ENCODE results near the gene SDHD.
A peak's percentile ranks its signal among the peaks of the same experiment; 100 is the strongest.

SDHD gene

GRCh38 chr11:112114460-112114859 is 27.8 kb downstream of the SDHD start:
- no peak overlapping the region for H2BK15ac ChIP-seq (ENCODE audit: low read depth, poor library complexity, severe bottlenecking)
- no peak overlapping the region for H3K4me2 ChIP-seq (ENCODE audit: low read length, poor library complexity, severe bottlenecking)
- no peak overlapping the region for H3K4me3 ChIP-seq (ENCODE audit: insufficient read depth in 1 of 2, low read depth in 1 of 2, low read length in 2 of 2)
- no peaks in the 10 kb centered on the region for H3K27me3 ChIP-seq (ENCODE audit: control insufficient read depth in 1 of 2, insufficient read depth in 1 of 2, low read length in 2 of 2)
- no peak overlapping the region for H2BK5ac ChIP-seq (ENCODE audit: low read depth, low read length, poor library complexity, severe bottlenecking)
- H4K8ac ChIP-seq (ENCODE audit: low read length), result no peak overlapping the region
- H2BK120ac ChIP-seq (ENCODE audit: low read depth, low read length), result no peak overlapping the region
- H3K79me1 ChIP-seq (replicated peaks; ENCODE audit: low read length, poor library complexity, severe bottlenecking), result no peaks in the 10 kb centered on the region
- H3K27ac ChIP-seq (ENCODE audit: low read length, poor library complexity, severe bottlenecking), result no peak overlapping the region
- no peaks in the 10 kb centered on the region for H3K4me1 ChIP-seq (ENCODE audit: control insufficient read depth, insufficient read depth, low read depth, low read length)
- no peak overlapping the region for H3K9ac ChIP-seq (ENCODE audit: low read length)
- no peak for DNase-seq
- H2AFZ ChIP-seq (ENCODE audit: low read depth, low read length), result no peak overlapping the region
- H3K36me3 ChIP-seq (ENCODE audit: control insufficient read depth in 1 of 2, insufficient read depth in 2 of 2, low read depth in 1 of 2, low read length in 2 of 2), result no peaks in the 10 kb centered on the region
- H4K91ac ChIP-seq (ENCODE audit: low read length), result no peak overlapping the region
- H3K14ac ChIP-seq (ENCODE audit: low read length in 2 of 2), result no peak overlapping the region
- no peak overlapping the region for H2AK5ac ChIP-seq (ENCODE audit: low read length, severe bottlenecking)
- WGBS, result 96% methylated on average over 1 of the region's 2 CpGs
- no peak overlapping the region for H3K4ac ChIP-seq (ENCODE audit: low read depth in 1 of 2, low read length in 2 of 2)
- H3K18ac ChIP-seq (ENCODE audit: low read depth in 1 of 2, low read length in 2 of 2), result no peak overlapping the region
- H2BK12ac ChIP-seq (ENCODE audit: low read length in 2 of 2), result no peak overlapping the region
- no peak overlapping the region for H3K23ac ChIP-seq (ENCODE audit: low read length in 2 of 2)
- peaks cover 3% of the 10 kb centered on the region for H3K9me3 ChIP-seq (ENCODE audit: control insufficient read depth, low read length)

- Histone ChIP-seq H3K27me3 (ENCODE audit: control insufficient read depth in 1 of 2, insufficient read depth in 1 of 2, low read length in 2 of 2) (no peaks in the 10 kb centered on the region), H4K8ac (ENCODE audit: low read length) (no peak overlapping the region), H3K9ac (ENCODE audit: low read length) (no peak overlapping the region), H3K27ac (ENCODE audit: low read length, poor library complexity, severe bottlenecking) (no peak overlapping the region), H3K79me1 (replicated peaks; ENCODE audit: low read length, poor library complexity, severe bottlenecking) (no peaks in the 10 kb centered on the region), H3K9me3 (ENCODE audit: control insufficient read depth, low read length) (peaks cover 3% of the 10 kb centered on the region), H3K36me3 (ENCODE audit: control insufficient read depth in 1 of 2, insufficient read depth in 2 of 2, low read depth in 1 of 2, low read length in 2 of 2) (no peaks in the 10 kb centered on the region), H3K4me3 (ENCODE audit: insufficient read depth in 1 of 2, low read depth in 1 of 2, low read length in 2 of 2) (no peak overlapping the region), H4K91ac (ENCODE audit: low read length) (no peak overlapping the region), H3K18ac (ENCODE audit: low read depth in 1 of 2, low read length in 2 of 2) (no peak overlapping the region), H2BK15ac (ENCODE audit: low read depth, poor library complexity, severe bottlenecking) (no peak overlapping the region), H2AFZ (ENCODE audit: low read depth, low read length) (no peak overlapping the region), H3K4ac (ENCODE audit: low read depth in 1 of 2, low read length in 2 of 2) (no peak overlapping the region), H3K4me2 (ENCODE audit: low read length, poor library complexity, severe bottlenecking) (no peak overlapping the region), H3K23ac (ENCODE audit: low read length in 2 of 2) (no peak overlapping the region), H2BK12ac (ENCODE audit: low read length in 2 of 2) (no peak overlapping the region), H3K14ac (ENCODE audit: low read length in 2 of 2) (no peak overlapping the region), H2BK5ac (ENCODE audit: low read depth, low read length, poor library complexity, severe bottlenecking) (no peak overlapping the region), H3K4me1 (ENCODE audit: control insufficient read depth, insufficient read depth, low read depth, low read length) (peaks cover 1% of the 10 kb centered on the region), H2BK120ac (ENCODE audit: low read depth, low read length) (no peak overlapping the region), H2AK5ac (ENCODE audit: low read length, severe bottlenecking) (no peak overlapping the region)
- no peak for DNase-seq
- 74% methylated on average over 4 of the region's 5 CpGs for WGBS
These were observed 28.7 kb downstream of the SDHD start for GRCh38 chr11:112115386-112115785.

DNA sequence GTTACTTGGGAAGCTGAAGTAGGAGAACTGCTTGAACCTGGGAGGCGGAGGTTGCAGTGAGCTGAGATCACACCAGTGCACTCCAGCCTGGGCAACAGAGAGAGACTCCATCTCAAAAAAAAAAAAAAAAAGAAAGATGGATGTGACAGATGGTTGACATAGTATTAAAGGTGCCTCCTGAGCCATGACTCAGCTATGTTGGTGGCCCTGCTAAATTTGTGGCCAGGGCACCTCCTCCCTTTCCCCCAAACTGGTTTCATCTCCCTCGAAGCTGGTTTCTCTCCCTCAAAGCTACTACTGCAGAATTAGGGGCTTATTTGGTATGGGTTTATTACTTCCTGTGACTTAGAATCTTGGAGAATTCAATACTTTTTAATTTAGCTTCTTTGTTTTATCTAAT is 31.5 kb downstream of the SDHD start:
- Histone ChIP-seq H2AFZ (ENCODE audit: low read depth, low read length) (no peak overlapping the region), H3K9ac (ENCODE audit: low read length) (no peak overlapping the region), H3K27me3 (ENCODE audit: control insufficient read depth in 1 of 2, insufficient read depth in 1 of 2, low read length in 2 of 2) (no peaks in the 10 kb centered on the region), H3K4ac (ENCODE audit: low read depth in 1 of 2, low read length in 2 of 2) (no peak overlapping the region), H4K8ac (ENCODE audit: low read length) (no peak overlapping the region), H3K18ac (ENCODE audit: low read depth in 1 of 2, low read length in 2 of 2) (peak overlapping the region in 1 of 2 experiments; percentile 22), H2BK120ac (ENCODE audit: low read depth, low read length) (no peak overlapping the region), H3K23ac (ENCODE audit: low read length in 2 of 2) (peak overlapping the region in 1 of 2 experiments; percentile 64), H2BK15ac (ENCODE audit: low read depth, poor library complexity, severe bottlenecking) (no peak overlapping the region), H3K4me1 (ENCODE audit: control insufficient read depth, insufficient read depth, low read depth, low read length) (peaks cover 1% of the 10 kb centered on the region), H3K27ac (ENCODE audit: low read length, poor library complexity, severe bottlenecking) (no peak overlapping the region), H3K14ac (ENCODE audit: low read length in 2 of 2) (no peak overlapping the region), H2AK5ac (ENCODE audit: low read length, severe bottlenecking) (no peak overlapping the region), H3K4me3 (ENCODE audit: insufficient read depth in 1 of 2, low read depth in 1 of 2, low read length in 2 of 2) (no peak overlapping the region), H3K36me3 (ENCODE audit: control insufficient read depth in 1 of 2, insufficient read depth in 2 of 2, low read depth in 1 of 2, low read length in 2 of 2) (no peaks in the 10 kb centered on the region), H2BK12ac (ENCODE audit: low read length in 2 of 2) (no peak overlapping the region), H4K91ac (ENCODE audit: low read length) (no peak overlapping the region), H3K4me2 (ENCODE audit: low read length, poor library complexity, severe bottlenecking) (no peak overlapping the region), H3K79me1 (replicated peaks; ENCODE audit: low read length, poor library complexity, severe bottlenecking) (no peaks in the 10 kb centered on the region), H3K9me3 (ENCODE audit: control insufficient read depth, low read length) (no peaks in the 10 kb centered on the region), H2BK5ac (ENCODE audit: low read depth, low read length, poor library complexity, severe bottlenecking) (no peak overlapping the region)
- WGBS, result 100% methylated on average over 1 of the region's 2 CpGs
- no peak for DNase-seq

- H2AK5ac ChIP-seq (ENCODE audit: low read length, severe bottlenecking), result no peak overlapping the region
- peaks cover 1% of the 10 kb centered on the region for H3K4me1 ChIP-seq (ENCODE audit: control insufficient read depth, insufficient read depth, low read depth, low read length)
- no peak overlapping the region for H2BK5ac ChIP-seq (ENCODE audit: low read depth, low read length, poor library complexity, severe bottlenecking)
- H3K36me3 ChIP-seq (ENCODE audit: control insufficient read depth in 1 of 2, insufficient read depth in 2 of 2, low read depth in 1 of 2, low read length in 2 of 2), result no peaks in the 10 kb centered on the region
- H3K4me3 ChIP-seq (ENCODE audit: insufficient read depth in 1 of 2, low read depth in 1 of 2, low read length in 2 of 2), result no peak overlapping the region
- no peak overlapping the region for H3K4me2 ChIP-seq (ENCODE audit: low read length, poor library complexity, severe bottlenecking)
- no peak overlapping the region for H3K14ac ChIP-seq (ENCODE audit: low read length in 2 of 2)
- H2AFZ ChIP-seq (ENCODE audit: low read depth, low read length), result no peak overlapping the region
- H3K23ac ChIP-seq (ENCODE audit: low read length in 2 of 2), result no peak overlapping the region
- H2BK12ac ChIP-seq (ENCODE audit: low read length in 2 of 2), result peak overlapping the region; percentile 21 to 87
- H3K27ac ChIP-seq (ENCODE audit: low read length, poor library complexity, severe bottlenecking), result no peak overlapping the region
- H3K18ac ChIP-seq (ENCODE audit: low read depth in 1 of 2, low read length in 2 of 2), result no peak overlapping the region
- H4K91ac ChIP-seq (ENCODE audit: low read length), result no peak overlapping the region
- no peak overlapping the region for H2BK120ac ChIP-seq (ENCODE audit: low read depth, low read length)
- H3K79me1 ChIP-seq (replicated peaks; ENCODE audit: low read length, poor library complexity, severe bottlenecking), result no peaks in the 10 kb centered on the region
- no peaks in the 10 kb centered on the region for H3K27me3 ChIP-seq (ENCODE audit: control insufficient read depth in 1 of 2, insufficient read depth in 1 of 2, low read length in 2 of 2)
- peak overlapping the region; percentile 8 for H2BK15ac ChIP-seq (ENCODE audit: low read depth, poor library complexity, severe bottlenecking)
- no peak for DNase-seq
- H3K9ac ChIP-seq (ENCODE audit: low read length), result no peak overlapping the region
- WGBS, result 100% methylated on average over 2 of the region's 5 CpGs
- peak overlapping the region; percentile 7 for H4K8ac ChIP-seq (ENCODE audit: low read length)
- peak overlapping the region in 1 of 2 experiments; percentile 51 for H3K4ac ChIP-seq (ENCODE audit: low read depth in 1 of 2, low read length in 2 of 2)
- H3K9me3 ChIP-seq (ENCODE audit: control insufficient read depth, low read length), result no peaks in the 10 kb centered on the region
These were observed 35.4 kb downstream of the SDHD start for GRCh38 chr11:112121981-112122615.

Data from mesenchymal stem cell (in vitro differentiated cells and primary cell).